Activated naive CD4-positive, alpha-beta T cell treated with anti-CD3 and anti-CD28 coated beads for 36 hours (primary cell): Measurements from ENCODE around the gene ADGRL3. TPM values are rescaled to one million over a fixed set of nuclear protein-coding genes. Genes with fewer than 3 reads are reported as not detected.

ENCODE experiments used
- CTCF ChIA-PET: fragments of 350-600 bp; sonication (Branson Sonifier 250); formaldehyde crosslinking; loops from one replicate; lab custom pipeline; 2021; ENCODE audit warnings: antibody characterized with exemption; lab: Charles Lee
- DNase-seq: peaks from one replicate; pipeline ENCODE4 v3.0.0-alpha.2; 2020
- H3K27ac Mint-ChIP-seq: one replicate; pipeline ENCODE4 v1.8.0; 2021; ENCODE audit warnings: mild to moderate bottlenecking, mixed read lengths
- H3K27me3 Mint-ChIP-seq: one replicate; pipeline ENCODE4 v1.8.0; 2021; ENCODE audit warnings: low read depth, mixed read lengths
- H3K36me3 Mint-ChIP-seq: one replicate; pipeline ENCODE4 v1.8.0; 2021; ENCODE audit warnings: low read depth, mixed read lengths
- H3K4me1 Mint-ChIP-seq: one replicate; pipeline ENCODE4 v1.8.0; 2021; ENCODE audit warnings: low read depth, mixed read lengths
- H3K4me3 Mint-ChIP-seq: one replicate; pipeline ENCODE4 v1.8.0; 2021; ENCODE audit warnings: mild to moderate bottlenecking, moderate library complexity, mixed read lengths
- H3K9me3 Mint-ChIP-seq: one replicate; pipeline ENCODE4 v1.8.0; 2021; ENCODE audit warnings: mixed read lengths
- intact Hi-C: fragments of 100-400 bp; cut with micrococcal nuclease; formaldehyde crosslinking; loops from one replicate; pipeline ENCODE4 v1.15.1; 2023
- total RNA-seq, 2 experiments: library from RNA; stranded (reverse); gene quantifications; one replicate each; pipeline ENCODE4 v1.2.3, GENCODE V29; 2021

The ADGRL3 gene
- total RNA-seq, 2 experiments from 2014 or later, result not detected

DNA sequence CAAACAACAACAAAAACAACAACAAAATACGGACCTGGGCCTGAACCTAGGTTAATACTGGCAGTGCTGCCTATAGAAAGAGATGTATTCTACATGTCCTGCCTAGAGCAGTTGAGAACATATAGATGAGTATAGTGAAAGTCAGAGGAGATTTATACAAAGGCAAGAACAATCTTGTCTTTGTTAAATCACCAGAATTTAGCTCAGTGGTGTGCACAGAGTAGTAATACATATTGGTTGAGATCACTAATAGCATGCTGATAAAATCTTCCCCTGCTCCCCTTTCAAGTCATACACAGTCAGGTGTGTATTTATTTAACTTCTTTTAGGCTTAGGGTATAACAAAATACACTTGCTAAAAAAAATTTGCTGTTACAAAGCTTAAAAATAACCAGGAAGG is 247.8 kb downstream of the ADGRL3 start:
- Mint-ChIP-seq H3K36me3 (no peaks in the 10 kb centered on the region), H3K27ac (no peak overlapping the region), H3K4me1 (no peaks in the 10 kb centered on the region), H3K9me3 (no peaks in the 10 kb centered on the region), H3K4me3 (no peak overlapping the region), H3K27me3 (no peaks in the 10 kb centered on the region)
- CTCF ChIA-PET, result no interaction called here
- DNase-seq, result no peak
- intact Hi-C loops, result no loop called here

DNA sequence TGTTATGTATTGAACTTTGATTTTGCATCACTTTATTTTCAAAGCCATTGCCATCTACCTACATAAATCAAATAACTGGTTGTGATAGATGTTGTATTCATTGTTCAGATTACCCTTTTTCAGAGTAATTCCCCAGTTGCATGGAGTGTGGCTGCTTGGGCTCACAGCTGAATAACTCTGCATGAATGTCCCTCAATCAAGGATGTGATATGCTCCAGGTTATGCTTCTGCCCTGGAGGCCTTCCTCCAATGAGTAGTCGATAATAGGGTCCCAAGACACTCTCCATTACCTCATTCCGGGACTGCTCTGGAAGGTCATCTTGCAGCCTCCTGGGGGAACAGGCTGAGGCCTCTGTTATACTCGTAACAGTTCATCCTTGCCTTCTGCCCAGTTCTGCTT is 251.8 kb downstream of the ADGRL3 start:
- no peaks in the 10 kb centered on the region for H3K36me3 Mint-ChIP-seq
- H3K27ac Mint-ChIP-seq, result no peak overlapping the region
- H3K9me3 Mint-ChIP-seq, result no peaks in the 10 kb centered on the region
- no peaks in the 10 kb centered on the region for H3K4me1 Mint-ChIP-seq
- CTCF ChIA-PET, result no interaction called here
- no peak overlapping the region for H3K4me3 Mint-ChIP-seq
- H3K27me3 Mint-ChIP-seq, result no peaks in the 10 kb centered on the region
- no peak for DNase-seq
- intact Hi-C loops, result no loop called here

DNA sequence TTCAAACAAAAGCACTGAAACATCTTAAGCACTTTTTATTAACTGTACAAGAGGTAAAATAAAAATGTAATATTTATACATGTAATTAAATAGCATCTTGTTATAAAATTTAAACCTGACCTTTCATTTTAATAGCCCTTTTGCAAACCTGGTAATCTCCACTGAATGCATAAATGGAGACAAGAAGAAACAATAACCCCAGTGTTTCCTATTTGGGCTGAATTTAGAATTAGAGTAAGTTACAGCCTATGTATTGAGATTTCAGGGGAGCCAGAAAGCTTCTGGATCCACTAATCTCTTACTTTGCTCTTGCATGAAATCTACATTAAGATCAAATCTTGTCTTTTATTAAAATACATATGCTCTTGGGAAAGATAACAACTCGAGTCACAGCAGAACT is 261.8 kb downstream of the ADGRL3 start:
- H3K27ac Mint-ChIP-seq, result no peak overlapping the region
- no peak for DNase-seq
- no peaks in the 10 kb centered on the region for H3K4me1 Mint-ChIP-seq
- intact Hi-C loops, result no loop called here
- no peaks in the 10 kb centered on the region for H3K27me3 Mint-ChIP-seq
- no peak overlapping the region for H3K4me3 Mint-ChIP-seq
- H3K36me3 Mint-ChIP-seq, result no peaks in the 10 kb centered on the region
- CTCF ChIA-PET, result no interaction called here
- peaks cover 3% of the 10 kb centered on the region for H3K9me3 Mint-ChIP-seq

DNA sequence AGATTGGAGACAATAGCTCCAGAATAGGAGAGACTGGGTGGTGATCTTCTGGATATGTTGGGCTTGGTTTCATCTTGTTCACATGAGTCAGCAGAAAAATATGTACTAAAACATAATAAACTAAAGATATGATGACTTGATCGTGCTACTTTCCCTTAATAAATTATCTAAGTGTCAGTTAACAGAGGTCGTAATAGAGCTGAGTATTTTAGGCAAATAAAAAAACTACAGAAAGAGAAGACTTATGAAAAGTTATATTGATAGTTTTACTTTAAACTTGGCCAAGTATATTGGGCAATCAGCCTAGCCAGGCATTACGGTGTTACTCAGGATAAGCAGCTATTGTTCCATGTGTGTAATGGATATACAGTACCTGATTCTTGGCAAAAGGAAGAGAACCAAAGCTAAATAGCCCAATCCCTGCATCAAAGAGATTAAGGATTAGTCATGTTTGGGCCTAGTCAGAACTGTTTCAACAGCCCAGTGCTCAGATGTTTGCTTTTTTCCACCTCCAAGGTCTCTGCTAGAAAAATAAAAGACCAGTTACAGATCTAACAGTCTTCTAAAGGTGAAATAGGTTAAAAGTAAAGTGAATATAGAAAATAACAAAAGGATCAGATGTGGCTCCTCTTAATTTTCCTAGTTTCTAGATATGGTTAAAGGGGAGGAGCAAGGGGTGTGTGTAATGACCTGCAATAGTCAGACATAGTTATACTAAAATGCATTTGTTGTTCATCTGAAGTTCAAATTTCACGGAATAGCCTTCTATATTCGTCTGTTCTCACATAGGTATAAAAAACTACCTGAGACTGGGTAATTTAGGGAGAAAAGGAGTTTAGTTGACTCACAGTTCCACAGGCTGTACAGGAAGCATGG is 262.6 kb downstream of the ADGRL3 start:
- CTCF ChIA-PET, result no interaction called here
- no peak for DNase-seq
- no peak overlapping the region for H3K27ac Mint-ChIP-seq
- no peaks in the 10 kb centered on the region for H3K4me1 Mint-ChIP-seq
- H3K27me3 Mint-ChIP-seq, result no peaks in the 10 kb centered on the region
- peaks cover 3% of the 10 kb centered on the region for H3K9me3 Mint-ChIP-seq
- no peaks in the 10 kb centered on the region for H3K36me3 Mint-ChIP-seq
- no peak overlapping the region for H3K4me3 Mint-ChIP-seq
- intact Hi-C loops, result no loop called here

DNA sequence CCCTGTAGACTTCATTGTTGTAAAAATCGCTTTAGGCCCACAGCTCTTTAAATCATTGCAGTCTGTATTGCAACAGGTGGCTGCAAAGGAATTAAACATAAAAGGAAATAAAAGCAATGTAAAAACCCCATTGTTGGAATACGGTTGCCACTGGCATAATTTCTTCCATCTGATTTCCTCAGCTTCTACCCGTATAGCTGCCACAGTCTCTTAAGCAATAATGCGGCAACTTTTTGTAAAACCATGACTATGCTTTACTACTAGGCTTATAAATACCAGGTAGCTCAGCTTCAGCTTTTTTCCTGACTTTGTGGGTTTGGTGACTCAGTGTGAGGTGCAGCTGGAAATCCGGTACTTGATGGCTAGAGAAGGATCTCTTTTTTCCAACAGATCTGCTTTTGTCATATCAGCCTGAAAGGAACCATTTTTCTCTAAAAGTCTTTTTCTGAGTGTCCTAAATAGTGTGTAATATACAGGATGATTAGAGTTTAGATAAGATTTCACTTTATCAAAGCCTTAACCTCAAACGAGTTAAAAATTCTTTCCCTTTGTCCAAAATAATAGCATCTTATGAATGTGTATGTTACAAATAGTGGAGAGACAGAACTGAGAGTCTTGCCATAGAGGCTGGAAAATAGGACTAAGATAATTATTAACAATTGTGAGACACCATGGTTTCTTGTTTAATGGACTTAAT is 268.0 kb downstream of the ADGRL3 start:
- Mint-ChIP-seq H3K4me1 (no peaks in the 10 kb centered on the region), H3K9me3 (peaks cover 2% of the 10 kb centered on the region), H3K4me3 (no peak overlapping the region), H3K36me3 (no peaks in the 10 kb centered on the region), H3K27ac (no peak overlapping the region), H3K27me3 (no peaks in the 10 kb centered on the region)
- intact Hi-C loops, result no loop called here
- DNase-seq, result no peak
- CTCF ChIA-PET, result no interaction called here

DNA sequence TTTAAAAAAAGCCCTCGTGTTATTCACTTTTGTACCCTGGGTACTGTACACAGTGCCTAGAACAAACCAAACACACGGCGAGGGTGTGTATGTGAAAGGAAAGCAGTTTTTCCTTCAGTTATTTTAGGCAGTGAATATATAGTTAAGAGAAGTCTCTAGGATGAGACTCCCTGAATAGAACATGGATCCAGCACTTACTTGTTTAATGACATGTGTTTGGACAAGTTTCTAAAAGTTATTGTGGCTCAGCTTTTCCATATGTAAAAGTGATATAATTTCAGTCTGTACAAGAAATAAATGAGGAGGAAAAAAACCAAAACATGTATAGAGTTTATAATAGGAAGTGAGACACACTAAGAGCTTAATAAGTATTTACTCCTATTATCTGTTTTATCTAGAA is 273.2 kb downstream of the ADGRL3 start:
- intact Hi-C loops, result no loop called here
- CTCF ChIA-PET, result no interaction called here
- Mint-ChIP-seq H3K36me3 (no peaks in the 10 kb centered on the region), H3K4me1 (no peaks in the 10 kb centered on the region), H3K9me3 (peaks cover 2% of the 10 kb centered on the region), H3K4me3 (no peak overlapping the region), H3K27me3 (no peaks in the 10 kb centered on the region), H3K27ac (no peak overlapping the region)
- no peak for DNase-seq

DNA sequence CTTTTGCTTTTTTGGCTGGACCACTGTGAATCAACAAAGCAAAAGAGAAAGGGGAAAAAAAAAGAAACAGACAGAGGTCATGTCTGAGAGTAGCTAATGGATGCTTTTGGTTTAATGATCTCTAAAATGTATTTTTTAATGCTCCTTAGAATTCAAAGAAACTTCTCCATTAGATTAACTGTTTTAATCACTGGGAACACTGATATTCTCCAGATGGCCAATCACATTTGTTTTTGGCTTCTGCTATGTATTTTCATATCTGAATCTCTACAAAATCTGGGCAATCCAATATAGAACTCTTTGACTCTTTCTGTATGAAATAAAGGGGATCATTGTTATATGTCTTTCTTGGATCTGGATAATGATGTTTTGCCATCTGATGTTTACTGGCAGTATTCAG is 278.2 kb downstream of the ADGRL3 start:
- CTCF ChIA-PET, result no interaction called here
- Mint-ChIP-seq H3K27me3 (no peaks in the 10 kb centered on the region), H3K36me3 (no peaks in the 10 kb centered on the region), H3K27ac (no peak overlapping the region), H3K9me3 (no peaks in the 10 kb centered on the region), H3K4me3 (no peak overlapping the region), H3K4me1 (no peaks in the 10 kb centered on the region)
- DNase-seq, result no peak
- intact Hi-C loops, result no loop called here

DNA sequence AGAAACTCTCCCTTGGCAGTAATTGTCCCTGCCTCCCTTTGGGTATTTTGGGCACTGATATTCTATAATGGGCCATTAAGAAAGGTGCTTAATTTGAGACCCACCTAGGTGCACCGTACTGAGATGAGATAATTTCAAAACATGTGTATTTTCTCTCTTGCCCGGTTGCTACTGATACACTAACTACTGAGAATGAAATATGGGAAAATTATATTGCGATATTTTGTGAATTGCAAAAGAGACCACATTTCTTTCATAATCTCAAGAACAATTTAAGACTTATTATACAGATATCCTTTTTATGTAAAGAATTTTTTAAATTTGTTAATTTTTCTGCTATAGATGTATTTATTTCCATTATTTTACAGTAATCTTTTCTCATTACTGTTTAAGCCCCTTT is 284.9 kb downstream of the ADGRL3 start:
- intact Hi-C loops, result no loop called here
- CTCF ChIA-PET, result no interaction called here
- H3K9me3 Mint-ChIP-seq, result peaks cover 13% of the 10 kb centered on the region
- DNase-seq, result no peak
- H3K27ac Mint-ChIP-seq, result no peak overlapping the region
- H3K27me3 Mint-ChIP-seq, result no peaks in the 10 kb centered on the region
- H3K36me3 Mint-ChIP-seq, result no peaks in the 10 kb centered on the region
- no peaks in the 10 kb centered on the region for H3K4me1 Mint-ChIP-seq
- H3K4me3 Mint-ChIP-seq, result no peak overlapping the region

DNA sequence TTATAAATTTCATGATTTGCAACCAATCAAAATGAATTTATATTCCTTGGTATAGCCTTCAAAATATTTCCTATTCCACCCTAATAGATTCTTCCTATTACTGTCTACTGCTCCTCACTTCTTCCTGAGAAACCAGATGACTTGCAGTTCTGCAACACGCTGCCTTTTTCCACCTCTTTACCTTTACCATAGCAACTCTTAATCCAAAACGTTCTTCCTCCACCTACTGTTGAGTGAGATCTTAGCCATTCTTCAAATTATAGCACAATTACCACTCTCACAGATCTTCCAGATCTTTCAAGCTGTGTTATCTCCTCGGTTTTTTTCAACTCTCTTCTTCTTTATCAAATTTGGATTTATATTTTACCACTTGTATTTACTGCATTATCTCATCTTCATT is 289.8 kb downstream of the ADGRL3 start:
- H3K9me3 Mint-ChIP-seq, result peaks cover 13% of the 10 kb centered on the region
- no peaks in the 10 kb centered on the region for H3K27me3 Mint-ChIP-seq
- peak overlapping the region; percentile 6 for H3K27ac Mint-ChIP-seq
- H3K36me3 Mint-ChIP-seq, result no peaks in the 10 kb centered on the region
- no peak for DNase-seq
- no peak overlapping the region for H3K4me3 Mint-ChIP-seq
- CTCF ChIA-PET, result no interaction called here
- H3K4me1 Mint-ChIP-seq, result no peaks in the 10 kb centered on the region
- intact Hi-C loops, result no loop called here

DNA sequence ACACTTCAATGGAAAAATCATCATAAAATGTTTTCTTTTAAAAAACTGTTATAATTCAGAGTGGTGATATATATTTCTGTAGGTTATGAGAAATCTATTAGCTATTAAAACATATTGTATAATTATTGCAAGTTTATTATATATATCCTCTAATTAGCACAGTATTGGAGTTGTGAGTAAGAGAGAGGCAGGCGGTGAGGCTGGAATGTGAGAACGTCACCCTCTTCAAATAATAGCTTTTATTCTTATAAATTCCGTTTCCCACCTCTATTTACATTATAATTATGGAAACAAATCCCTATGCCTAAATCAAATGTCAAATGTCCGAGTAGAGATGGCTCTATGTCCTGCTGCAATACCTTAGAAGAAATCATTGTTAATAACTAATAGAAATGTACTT is 292.9 kb downstream of the ADGRL3 start:
- Mint-ChIP-seq H3K27me3 (no peaks in the 10 kb centered on the region), H3K9me3 (peaks cover 11% of the 10 kb centered on the region), H3K36me3 (no peaks in the 10 kb centered on the region), H3K4me3 (no peak overlapping the region), H3K4me1 (no peaks in the 10 kb centered on the region), H3K27ac (no peak overlapping the region)
- CTCF ChIA-PET, result no interaction called here
- DNase-seq, result no peak
- intact Hi-C loops, result no loop called here

DNA sequence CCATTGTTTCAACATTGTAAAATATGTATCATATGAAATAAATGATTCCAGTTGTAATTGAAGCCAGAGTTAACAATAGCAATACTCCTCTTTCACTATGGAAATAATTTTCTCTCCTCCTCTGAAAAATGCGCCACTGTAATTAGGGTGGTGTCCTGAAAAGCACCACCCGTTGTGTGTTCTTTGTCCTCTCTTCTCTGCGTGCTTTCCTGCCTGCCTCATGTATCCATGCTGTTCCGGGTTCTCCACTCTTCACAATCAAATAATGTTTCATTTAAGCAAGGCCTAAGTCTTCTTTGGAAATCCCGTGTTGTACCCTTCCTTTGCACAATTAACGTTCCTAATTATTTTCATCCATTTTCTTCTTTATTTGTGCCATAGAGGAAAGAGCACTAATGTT is 293.3 kb downstream of the ADGRL3 start:
- H3K4me1 Mint-ChIP-seq, result no peaks in the 10 kb centered on the region
- no peak for DNase-seq
- no peak overlapping the region for H3K4me3 Mint-ChIP-seq
- H3K9me3 Mint-ChIP-seq, result peaks cover 9% of the 10 kb centered on the region
- H3K36me3 Mint-ChIP-seq, result no peaks in the 10 kb centered on the region
- intact Hi-C loops, result no loop called here
- no peaks in the 10 kb centered on the region for H3K27me3 Mint-ChIP-seq
- H3K27ac Mint-ChIP-seq, result no peak overlapping the region
- CTCF ChIA-PET, result no interaction called here

DNA sequence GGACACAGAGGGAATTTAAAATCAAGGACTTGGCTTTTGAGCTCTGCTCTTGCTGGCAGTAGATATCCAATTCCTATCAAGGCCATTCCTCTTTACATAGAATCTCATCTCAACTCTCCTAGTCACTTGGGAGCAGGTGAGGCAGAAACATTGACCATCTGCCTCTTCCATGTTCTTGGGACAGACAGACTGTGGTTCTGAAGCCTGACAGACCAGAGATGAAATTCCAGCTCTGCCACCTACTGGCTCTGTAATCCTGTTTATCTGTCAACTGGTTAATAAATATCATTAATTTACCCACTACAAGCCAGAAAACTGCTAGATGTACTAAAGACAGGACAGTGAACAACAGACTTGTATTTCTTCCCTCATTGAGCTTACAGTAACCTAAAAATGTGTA is 300.8 kb downstream of the ADGRL3 start:
- CTCF ChIA-PET, result no interaction called here
- Mint-ChIP-seq H3K27ac (no peak overlapping the region), H3K27me3 (no peaks in the 10 kb centered on the region), H3K4me3 (no peak overlapping the region), H3K9me3 (peaks cover 4% of the 10 kb centered on the region), H3K36me3 (no peaks in the 10 kb centered on the region), H3K4me1 (no peaks in the 10 kb centered on the region)
- intact Hi-C loops, result no loop called here
- no peak for DNase-seq

DNA sequence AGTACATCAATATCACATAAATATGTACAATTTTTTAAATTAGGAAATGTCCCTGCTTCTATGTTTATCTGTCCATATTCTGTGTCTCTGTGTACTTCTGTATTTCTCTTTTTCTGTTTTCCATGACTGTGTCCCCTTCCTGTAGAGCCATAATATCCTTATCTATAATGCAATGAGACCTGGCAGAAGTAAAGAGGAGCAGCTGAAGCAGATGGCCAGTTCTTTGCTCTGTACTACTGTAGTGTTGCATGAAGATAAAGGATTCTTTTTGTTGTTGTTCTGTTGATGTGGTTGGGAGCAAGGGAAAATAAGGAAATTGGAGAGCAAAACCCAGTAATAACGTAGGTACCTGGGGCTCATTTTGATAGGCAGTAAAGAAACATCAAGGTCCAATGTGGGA is 301.7 kb downstream of the ADGRL3 start:
- Mint-ChIP-seq H3K36me3 (no peaks in the 10 kb centered on the region), H3K4me1 (no peaks in the 10 kb centered on the region), H3K9me3 (peaks cover 4% of the 10 kb centered on the region), H3K27me3 (no peaks in the 10 kb centered on the region), H3K4me3 (no peak overlapping the region), H3K27ac (no peak overlapping the region)
- no peak for DNase-seq
- intact Hi-C loops, result no loop called here
- CTCF ChIA-PET, result no interaction called here
